HEK293 (cell line): ENCODE data around the gene SFTPA1.
"Not testable (repeated sequence)": the region's sequence is repeated elsewhere in the genome, so short reads cannot be mapped to it uniquely, and the experiment has no call there.

Source experiments
- CTCF ChIA-PET: fragments of 350-600 bp; formaldehyde crosslinking; extraction: SDS; loops from one replicate; lab custom pipeline; 2021; ENCODE audit warnings: antibody characterized with exemption; lab: Yijun Ruan, JAX
- POLR2A ChIA-PET: fragments of 300-600 bp; formaldehyde crosslinking; extraction: SDS; loops from one replicate; lab custom pipeline; 2020; ENCODE audit warnings: antibody characterized with exemption, inconsistent platforms; lab: Yijun Ruan, JAX
- H3K27ac ChIP-seq: fragments of 200-500 bp; sonication (Bioruptor generic); 2 replicates; pipeline ENCODE4 v1.5.1; 2014; ENCODE audit warnings: low read depth, low read length, control low read depth, inconsistent platforms; ENCODE audit errors: extremely low read depth
- H3K36me3 ChIP-seq, 2 experiments: fragments of 200-500 bp in 1 of 2; sonication (Bioruptor generic) in 1 of 2; 1 replicate in 1 of 2; 2 replicates in 1 of 2; pipeline ENCODE4 v1.5.1; 2014 to 2017; ENCODE audit warnings: inconsistent platforms in 2 of 2, low read length in 2 of 2; ENCODE audit not compliant: control insufficient read depth in 2 of 2, insufficient read depth in 1 of 2
- H3K4me1 ChIP-seq: fragments of 200-500 bp; sonication (Bioruptor generic); 2 replicates; pipeline ENCODE4 v1.5.1; 2014; ENCODE audit warnings: mild to moderate bottlenecking, low read length, inconsistent platforms; ENCODE audit not compliant: control insufficient read depth, insufficient read depth
- H3K4me3 ChIP-seq: 2 replicates; pipeline ENCODE4 v1.5.1; 2011; ENCODE audit warnings: low read depth, mild to moderate bottlenecking, control low read depth, low read length, moderate library complexity
- H3K9me3 ChIP-seq: fragments of 200-500 bp; sonication (Bioruptor generic); 2 replicates; pipeline ENCODE4 v1.5.1; 2014; ENCODE audit warnings: low read depth, low read length, inconsistent platforms; ENCODE audit not compliant: control insufficient read depth, insufficient read depth
- BCL11B ChIP-seq: fragments of 450-650 bp; formaldehyde crosslinking; IDR thresholded peaks from 2 replicates; pipeline ENCODE4 v1.5.1; 2016; ENCODE audit warnings: low read depth, missing biosample characterization, missing genetic modification characterization
- EGR2 ChIP-seq: fragments of 450-650 bp; formaldehyde crosslinking; IDR thresholded peaks from 2 replicates; pipeline ENCODE4 v1.5.1; 2016; ENCODE audit warnings: low read depth, missing biosample characterization, missing genetic modification characterization
- FEZF1 ChIP-seq: fragments of 450-650 bp; formaldehyde crosslinking; IDR thresholded peaks from 2 replicates; pipeline ENCODE4 v1.5.1; 2016; ENCODE audit warnings: missing biosample characterization, missing genetic modification characterization
- GLIS1 ChIP-seq: fragments of 450-650 bp; formaldehyde crosslinking; IDR thresholded peaks from 2 replicates; pipeline ENCODE4 v1.5.1; 2016; ENCODE audit warnings: missing biosample characterization, missing genetic modification characterization
- KLF9 ChIP-seq: fragments of 450-650 bp; formaldehyde crosslinking; IDR thresholded peaks from 2 replicates; pipeline ENCODE4 v1.5.1; 2016; ENCODE audit warnings: missing biosample characterization, missing genetic modification characterization, low read depth
- ZBTB21 ChIP-seq: fragments of 450-650 bp; formaldehyde crosslinking; IDR thresholded peaks from 2 replicates; pipeline ENCODE4 v1.5.1; 2017; ENCODE audit warnings: missing biosample characterization, missing genetic modification characterization
- ZFP69B ChIP-seq: fragments of 450-650 bp; formaldehyde crosslinking; IDR thresholded peaks from 2 replicates; pipeline ENCODE4 v1.5.1; 2016; ENCODE audit warnings: missing biosample characterization, missing genetic modification characterization
- ZNF10 ChIP-seq: fragments of 450-650 bp; formaldehyde crosslinking; IDR thresholded peaks from 2 replicates; pipeline ENCODE4 v1.5.1; 2017; ENCODE audit warnings: missing biosample characterization, missing genetic modification characterization
- ZNF112 ChIP-seq: fragments of 450-650 bp; formaldehyde crosslinking; IDR thresholded peaks from 2 replicates; pipeline ENCODE4 v1.5.0; 2017; ENCODE audit warnings: missing biosample characterization, missing genetic modification characterization
- ZNF121 ChIP-seq: fragments of 450-650 bp; formaldehyde crosslinking; IDR thresholded peaks from 2 replicates; pipeline ENCODE4 v1.5.1; 2016; ENCODE audit warnings: missing biosample characterization, missing genetic modification characterization
- ZNF16 ChIP-seq: fragments of 450-650 bp; formaldehyde crosslinking; IDR thresholded peaks from 2 replicates; pipeline ENCODE4 v1.5.1; 2016; ENCODE audit warnings: low read depth, missing biosample characterization, missing genetic modification characterization
- ZNF174 ChIP-seq: fragments of 450-650 bp; formaldehyde crosslinking; IDR thresholded peaks from 2 replicates; pipeline ENCODE4 v1.5.0; 2017; ENCODE audit warnings: missing biosample characterization, mild to moderate bottlenecking, missing genetic modification characterization
- ZNF19 ChIP-seq: fragments of 450-650 bp; formaldehyde crosslinking; IDR thresholded peaks from 2 replicates; pipeline ENCODE4; 2016; ENCODE audit warnings: missing biosample characterization, missing genetic modification characterization, low read depth
- ZNF239 ChIP-seq: fragments of 450-650 bp; formaldehyde crosslinking; IDR thresholded peaks from 2 replicates; pipeline ENCODE4 v1.5.1; 2016; ENCODE audit warnings: missing biosample characterization, missing genetic modification characterization
- ZNF473 ChIP-seq: fragments of 450-650 bp; formaldehyde crosslinking; IDR thresholded peaks from 2 replicates; pipeline ENCODE4 v1.5.1; 2017; ENCODE audit warnings: missing biosample characterization, missing genetic modification characterization
- ZNF654 ChIP-seq: fragments of 450-650 bp; formaldehyde crosslinking; IDR thresholded peaks from 2 replicates; pipeline ENCODE4 v1.5.1; 2016; ENCODE audit warnings: low read depth, missing biosample characterization, missing genetic modification characterization
- ZNF664 ChIP-seq: fragments of 450-650 bp; formaldehyde crosslinking; IDR thresholded peaks from 2 replicates; pipeline ENCODE4 v1.5.1; 2016; ENCODE audit warnings: missing biosample characterization, missing genetic modification characterization
- ZNF776 ChIP-seq: fragments of 450-650 bp; formaldehyde crosslinking; IDR thresholded peaks from 2 replicates; pipeline ENCODE4 v1.5.0; 2017; ENCODE audit warnings: missing biosample characterization, missing genetic modification characterization, borderline replicate concordance
- ZNF777 ChIP-seq: fragments of 450-650 bp; formaldehyde crosslinking; IDR thresholded peaks from 2 replicates; pipeline ENCODE4 v1.5.1; 2017; ENCODE audit warnings: missing biosample characterization, missing genetic modification characterization, borderline replicate concordance
- ZSCAN16 ChIP-seq: fragments of 450-650 bp; formaldehyde crosslinking; IDR thresholded peaks from 2 replicates; pipeline ENCODE4 v1.5.1; 2016; ENCODE audit warnings: missing biosample characterization, missing genetic modification characterization
- ZSCAN30 ChIP-seq: fragments of 450-650 bp; IDR thresholded peaks from 2 replicates; pipeline ENCODE4 v1.5.1; 2018; ENCODE audit warnings: missing biosample characterization, mild to moderate bottlenecking, missing genetic modification characterization, moderate library complexity
- TF ChIP-seq, protein P1 (sequence below): fragments of 450-650 bp; formaldehyde crosslinking; IDR thresholded peaks from 2 replicates; pipeline ENCODE4 v1.5.1; 2016; ENCODE audit warnings: missing biosample characterization, missing genetic modification characterization
- TF ChIP-seq, protein P2 (sequence below): fragments of 450-650 bp; formaldehyde crosslinking; IDR thresholded peaks from 2 replicates; pipeline ENCODE4 v1.5.1; 2017; ENCODE audit warnings: missing biosample characterization, missing genetic modification characterization
- TF ChIP-seq, protein P3 (sequence below): fragments of 450-650 bp; formaldehyde crosslinking; IDR thresholded peaks from 2 replicates; pipeline ENCODE4 v1.5.1; 2017; ENCODE audit warnings: missing biosample characterization, missing genetic modification characterization
- TF ChIP-seq, protein P4 (sequence below): fragments of 450-650 bp; formaldehyde crosslinking; IDR thresholded peaks from 2 replicates; pipeline ENCODE4 v1.5.1; 2016; ENCODE audit warnings: missing biosample characterization, missing genetic modification characterization
- TF ChIP-seq, protein P5 (sequence below): fragments of 450-650 bp; formaldehyde crosslinking; IDR thresholded peaks from 2 replicates; pipeline ENCODE4 v1.5.1; 2016; ENCODE audit warnings: missing biosample characterization, missing genetic modification characterization

The SFTPA1 gene

DNA sequence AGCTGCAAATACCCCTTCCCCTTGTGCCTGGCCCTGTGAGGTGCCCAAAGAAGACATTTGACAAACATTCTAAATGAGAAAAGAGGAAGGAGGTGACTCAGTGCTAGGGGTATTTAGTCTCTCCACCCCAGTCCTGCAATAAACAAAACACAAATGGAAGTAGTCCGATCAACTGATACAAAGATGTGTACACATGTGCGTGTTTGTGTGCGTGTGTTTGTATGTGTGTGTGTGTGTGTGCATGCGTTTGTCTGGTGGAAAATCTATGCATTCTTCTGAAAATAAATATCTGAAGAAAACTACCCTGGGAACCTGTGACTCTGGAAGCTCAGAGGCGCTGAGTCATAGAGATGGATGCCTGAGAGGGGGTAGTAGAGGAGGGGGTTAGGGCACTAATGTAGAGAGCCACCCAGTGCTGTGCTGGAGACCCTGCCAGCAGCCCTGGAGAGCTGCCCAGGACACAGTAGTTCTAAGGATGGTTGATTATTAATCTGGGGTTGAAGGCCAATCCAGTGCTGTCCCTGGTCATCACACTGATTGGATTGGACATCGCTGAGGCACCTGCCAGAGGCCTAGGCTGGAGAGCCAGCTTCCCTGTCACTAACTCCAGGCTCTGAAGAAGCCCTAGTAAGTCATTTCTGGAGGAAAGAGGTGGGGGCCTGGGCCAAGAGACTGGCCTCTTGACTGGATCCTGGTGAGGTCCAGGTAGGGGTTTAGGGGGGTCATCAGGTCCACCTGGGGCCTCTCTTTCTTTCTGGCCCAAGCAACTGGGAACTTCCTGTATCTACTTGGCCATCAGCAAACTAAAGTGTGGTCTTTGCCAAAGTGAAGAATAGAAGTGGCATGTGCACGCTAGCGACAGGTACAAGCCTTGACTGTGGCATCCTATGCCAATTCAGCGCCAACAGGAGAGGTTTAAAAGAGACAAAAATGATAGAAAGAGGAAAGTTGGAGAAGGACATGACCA is 18.5 kb downstream of the SFTPA1 start:
- Histone ChIP-seq H3K27ac (no peak overlapping the region), H3K4me1 (no peaks in the 10 kb centered on the region), H3K9me3 (no peaks in the 10 kb centered on the region), H3K36me3 (no peaks in the 10 kb centered on the region), H3K4me3 (no peak overlapping the region)
- TF ChIP-seq, protein P1, sequence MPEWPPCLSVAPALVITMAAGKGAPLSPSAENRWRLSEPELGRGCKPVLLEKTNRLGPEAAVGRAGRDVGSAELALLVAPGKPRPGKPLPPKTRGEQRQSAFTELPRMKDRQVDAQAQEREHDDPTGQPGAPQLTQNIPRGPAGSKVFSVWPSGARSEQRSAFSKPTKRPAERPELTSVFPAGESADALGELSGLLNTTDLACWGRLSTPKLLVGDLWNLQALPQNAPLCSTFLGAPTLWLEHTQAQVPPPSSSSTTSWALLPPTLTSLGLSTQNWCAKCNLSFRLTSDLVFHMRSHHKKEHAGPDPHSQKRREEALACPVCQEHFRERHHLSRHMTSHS, result no peak
- TF ChIP-seq ZSCAN30 (tag by site-specific recombination) (no peak), ZNF777 (tag by site-specific recombination) (no peak), ZNF776 (tag by site-specific recombination) (no peak), FEZF1 (tag by site-specific recombination) (no peak), GLIS1 (tag by site-specific recombination) (no peak), ZNF121 (tag by site-specific recombination) (no peak), ZFP69B (no peak)
- ChIA-PET POLR2A (no interaction called here), CTCF (no interaction called here)

DNA sequence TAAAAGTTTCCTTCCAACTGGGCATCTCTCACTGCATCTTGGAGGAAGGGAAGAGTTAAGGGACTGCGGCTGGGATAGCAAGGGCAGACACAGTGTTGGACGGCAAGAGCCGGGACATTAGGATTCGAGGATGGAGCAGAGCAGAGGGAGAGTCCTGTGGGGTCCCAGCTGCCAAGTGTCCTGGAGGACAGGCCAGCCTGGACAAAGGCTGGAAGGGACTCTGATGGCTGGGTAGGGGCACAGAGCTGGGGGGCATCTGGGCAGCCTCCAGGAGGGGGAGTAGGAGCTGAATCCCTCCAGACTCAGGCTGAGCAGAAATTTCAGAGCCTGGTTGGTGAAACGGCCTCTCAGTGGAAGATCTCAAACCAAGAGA is 19.2 kb downstream of the SFTPA1 start:
- Histone ChIP-seq H3K4me3 (no peak overlapping the region), H3K27ac (no peak overlapping the region)
- CTCF ChIA-PET, result no interaction called here
- no peak for TF ChIP-seq ZNF10
- no peak for TF ChIP-seq ZNF112
- no peak for TF ChIP-seq EGR2 (tag by site-specific recombination)
- TF ChIP-seq, protein P2, sequence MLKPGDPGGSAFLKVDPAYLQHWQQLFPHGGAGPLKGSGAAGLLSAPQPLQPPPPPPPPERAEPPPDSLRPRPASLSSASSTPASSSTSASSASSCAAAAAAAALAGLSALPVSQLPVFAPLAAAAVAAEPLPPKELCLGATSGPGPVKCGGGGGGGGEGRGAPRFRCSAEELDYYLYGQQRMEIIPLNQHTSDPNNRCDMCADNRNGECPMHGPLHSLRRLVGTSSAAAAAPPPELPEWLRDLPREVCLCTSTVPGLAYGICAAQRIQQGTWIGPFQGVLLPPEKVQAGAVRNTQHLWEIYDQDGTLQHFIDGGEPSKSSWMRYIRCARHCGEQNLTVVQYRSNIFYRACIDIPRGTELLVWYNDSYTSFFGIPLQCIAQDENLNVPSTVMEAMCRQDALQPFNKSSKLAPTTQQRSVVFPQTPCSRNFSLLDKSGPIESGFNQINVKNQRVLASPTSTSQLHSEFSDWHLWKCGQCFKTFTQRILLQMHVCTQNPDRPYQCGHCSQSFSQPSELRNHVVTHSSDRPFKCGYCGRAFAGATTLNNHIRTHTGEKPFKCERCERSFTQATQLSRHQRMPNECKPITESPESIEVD, result no peak
- TF ChIP-seq, protein P3, sequence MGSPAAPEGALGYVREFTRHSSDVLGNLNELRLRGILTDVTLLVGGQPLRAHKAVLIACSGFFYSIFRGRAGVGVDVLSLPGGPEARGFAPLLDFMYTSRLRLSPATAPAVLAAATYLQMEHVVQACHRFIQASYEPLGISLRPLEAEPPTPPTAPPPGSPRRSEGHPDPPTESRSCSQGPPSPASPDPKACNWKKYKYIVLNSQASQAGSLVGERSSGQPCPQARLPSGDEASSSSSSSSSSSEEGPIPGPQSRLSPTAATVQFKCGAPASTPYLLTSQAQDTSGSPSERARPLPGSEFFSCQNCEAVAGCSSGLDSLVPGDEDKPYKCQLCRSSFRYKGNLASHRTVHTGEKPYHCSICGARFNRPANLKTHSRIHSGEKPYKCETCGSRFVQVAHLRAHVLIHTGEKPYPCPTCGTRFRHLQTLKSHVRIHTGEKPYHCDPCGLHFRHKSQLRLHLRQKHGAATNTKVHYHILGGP (tag by site-specific recombination), result no peak
- no peak for TF ChIP-seq ZNF654 (tag by site-specific recombination)
- no peak for TF ChIP-seq ZNF16
- TF ChIP-seq, protein P4, sequence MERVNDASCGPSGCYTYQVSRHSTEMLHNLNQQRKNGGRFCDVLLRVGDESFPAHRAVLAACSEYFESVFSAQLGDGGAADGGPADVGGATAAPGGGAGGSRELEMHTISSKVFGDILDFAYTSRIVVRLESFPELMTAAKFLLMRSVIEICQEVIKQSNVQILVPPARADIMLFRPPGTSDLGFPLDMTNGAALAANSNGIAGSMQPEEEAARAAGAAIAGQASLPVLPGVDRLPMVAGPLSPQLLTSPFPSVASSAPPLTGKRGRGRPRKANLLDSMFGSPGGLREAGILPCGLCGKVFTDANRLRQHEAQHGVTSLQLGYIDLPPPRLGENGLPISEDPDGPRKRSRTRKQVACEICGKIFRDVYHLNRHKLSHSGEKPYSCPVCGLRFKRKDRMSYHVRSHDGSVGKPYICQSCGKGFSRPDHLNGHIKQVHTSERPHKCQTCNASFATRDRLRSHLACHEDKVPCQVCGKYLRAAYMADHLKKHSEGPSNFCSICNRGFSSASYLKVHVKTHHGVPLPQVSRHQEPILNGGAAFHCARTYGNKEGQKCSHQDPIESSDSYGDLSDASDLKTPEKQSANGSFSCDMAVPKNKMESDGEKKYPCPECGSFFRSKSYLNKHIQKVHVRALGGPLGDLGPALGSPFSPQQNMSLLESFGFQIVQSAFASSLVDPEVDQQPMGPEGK, result no peak
- TF ChIP-seq ZNF19 (tag by site-specific recombination), result no peak
- TF ChIP-seq ZBTB21 (tag by site-specific recombination), result no peak
- TF ChIP-seq ZNF473 (tag by site-specific recombination), result no peak
- no peak for TF ChIP-seq ZNF239 (tag by site-specific recombination)
- no peak for TF ChIP-seq KLF9 (tag by site-specific recombination)
- no peak for TF ChIP-seq ZNF174 (tag by site-specific recombination)
- no peak for TF ChIP-seq BCL11B
- TF ChIP-seq ZSCAN16 (tag by site-specific recombination), result no peak
- TF ChIP-seq, protein P5, sequence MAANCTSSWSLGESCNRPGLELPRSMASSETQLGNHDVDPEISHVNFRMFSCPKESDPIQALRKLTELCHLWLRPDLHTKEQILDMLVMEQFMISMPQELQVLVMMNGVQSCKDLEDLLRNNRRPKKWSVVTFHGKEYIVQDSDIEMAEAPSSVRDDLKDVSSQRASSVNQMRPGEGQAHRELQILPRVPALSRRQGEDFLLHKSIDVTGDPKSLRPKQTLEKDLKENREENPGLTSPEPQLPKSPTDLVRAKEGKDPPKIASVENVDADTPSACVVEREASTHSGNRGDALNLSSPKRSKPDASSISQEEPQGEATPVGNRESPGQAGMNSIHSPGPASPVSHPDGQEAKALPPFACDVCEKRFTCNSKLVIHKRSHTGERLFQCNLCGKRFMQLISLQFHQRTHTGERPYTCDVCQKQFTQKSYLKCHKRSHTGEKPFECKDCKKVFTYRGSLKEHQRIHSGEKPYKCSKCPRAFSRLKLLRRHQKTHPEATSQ (tag by site-specific recombination), result no peak
- TF ChIP-seq ZNF664 (tag by site-specific recombination), result no peak
- no peak for TF ChIP-seq GLIS1 (tag by site-specific recombination)
- TF ChIP-seq, all 188 proteins: peak for 0
- no peaks in the 10 kb centered on the region for H3K9me3 ChIP-seq
- no peaks in the 10 kb centered on the region for H3K36me3 ChIP-seq
- POLR2A ChIA-PET, result no interaction called here
- H3K4me1 ChIP-seq, result no peaks in the 10 kb centered on the region

DNA sequence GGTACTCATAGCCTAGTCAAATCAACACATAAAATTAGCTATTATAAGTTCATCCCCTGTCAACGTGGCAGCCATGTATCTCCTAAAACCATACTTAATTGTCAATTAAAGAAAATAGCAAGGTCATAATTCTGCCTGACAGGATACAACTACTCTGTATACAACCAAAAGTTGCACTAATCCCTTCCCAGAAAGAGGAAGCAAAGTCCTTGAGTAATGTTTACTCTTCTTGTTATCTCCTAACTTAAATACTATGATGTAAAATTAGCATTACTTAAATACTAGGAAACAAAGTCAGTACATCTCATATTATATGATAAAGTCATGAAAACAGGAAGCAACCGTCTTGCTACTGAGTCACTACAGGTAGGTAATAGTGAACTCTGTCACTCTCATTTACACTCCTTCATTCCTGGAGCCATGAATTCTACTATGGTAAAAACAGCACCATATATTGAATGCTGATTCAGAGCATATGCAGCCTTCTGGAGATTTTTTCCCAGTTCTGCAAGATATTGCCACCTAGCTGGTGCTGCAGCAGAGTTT is 26.0 kb downstream of the SFTPA1 start:
- H3K36me3 ChIP-seq, POLR2A ChIA-PET, CTCF ChIA-PET: not testable (repeated sequence)

More for the DNA sequence above, 26.0 kb downstream of the SFTPA1 start:
- not testable (repeated sequence) for H3K9me3 ChIP-seq, H3K4me3 ChIP-seq, H3K27ac ChIP-seq, H3K4me1 ChIP-seq
